ENCODE data around the gene ZNF480. TPM values are rescaled to one million over a fixed set of nuclear protein-coding genes. Genes with fewer than 3 reads are reported as not detected.

The ZNF480 gene
- total and polyA plus RNA-seq, 4 donors, result 1.8 to 7.3 (median 3.4) TPM

- no peak overlapping the region for H3K9ac ChIP-seq (ENCODE audit: low read depth in 1 of 2, low read length in 2 of 2)
- H3K27me3 ChIP-seq (ENCODE audit: control insufficient read depth in 4 of 4, insufficient read depth in 4 of 4, low read length in 3 of 4), result no peaks in the 10 kb centered on the region
- no peak overlapping the region for H3K27ac ChIP-seq (ENCODE audit: low read depth in 1 of 2, low read length in 2 of 2)
- H3K9me3 ChIP-seq (ENCODE audit: control insufficient read depth in 4 of 4, low read length in 3 of 4), result peaks cover 5 to 42% (median 15%) of the 10 kb centered on the region in 4 donors
- peak overlapping the region in 1 of 3 donors; percentile 37 for H3K4me3 ChIP-seq (ENCODE audit: low read depth in 1 of 3, low read length in 3 of 3)
- TF ChIP-seq, protein P1, sequence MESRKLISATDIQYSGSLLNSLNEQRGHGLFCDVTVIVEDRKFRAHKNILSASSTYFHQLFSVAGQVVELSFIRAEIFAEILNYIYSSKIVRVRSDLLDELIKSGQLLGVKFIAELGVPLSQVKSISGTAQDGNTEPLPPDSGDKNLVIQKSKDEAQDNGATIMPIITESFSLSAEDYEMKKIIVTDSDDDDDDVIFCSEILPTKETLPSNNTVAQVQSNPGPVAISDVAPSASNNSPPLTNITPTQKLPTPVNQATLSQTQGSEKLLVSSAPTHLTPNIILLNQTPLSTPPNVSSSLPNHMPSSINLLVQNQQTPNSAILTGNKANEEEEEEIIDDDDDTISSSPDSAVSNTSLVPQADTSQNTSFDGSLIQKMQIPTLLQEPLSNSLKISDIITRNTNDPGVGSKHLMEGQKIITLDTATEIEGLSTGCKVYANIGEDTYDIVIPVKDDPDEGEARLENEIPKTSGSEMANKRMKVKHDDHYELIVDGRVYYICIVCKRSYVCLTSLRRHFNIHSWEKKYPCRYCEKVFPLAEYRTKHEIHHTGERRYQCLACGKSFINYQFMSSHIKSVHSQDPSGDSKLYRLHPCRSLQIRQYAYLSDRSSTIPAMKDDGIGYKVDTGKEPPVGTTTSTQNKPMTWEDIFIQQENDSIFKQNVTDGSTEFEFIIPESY (IDR thresholded peaks at IDR 0.05), result no peak
- TF ChIP-seq, protein P2, sequence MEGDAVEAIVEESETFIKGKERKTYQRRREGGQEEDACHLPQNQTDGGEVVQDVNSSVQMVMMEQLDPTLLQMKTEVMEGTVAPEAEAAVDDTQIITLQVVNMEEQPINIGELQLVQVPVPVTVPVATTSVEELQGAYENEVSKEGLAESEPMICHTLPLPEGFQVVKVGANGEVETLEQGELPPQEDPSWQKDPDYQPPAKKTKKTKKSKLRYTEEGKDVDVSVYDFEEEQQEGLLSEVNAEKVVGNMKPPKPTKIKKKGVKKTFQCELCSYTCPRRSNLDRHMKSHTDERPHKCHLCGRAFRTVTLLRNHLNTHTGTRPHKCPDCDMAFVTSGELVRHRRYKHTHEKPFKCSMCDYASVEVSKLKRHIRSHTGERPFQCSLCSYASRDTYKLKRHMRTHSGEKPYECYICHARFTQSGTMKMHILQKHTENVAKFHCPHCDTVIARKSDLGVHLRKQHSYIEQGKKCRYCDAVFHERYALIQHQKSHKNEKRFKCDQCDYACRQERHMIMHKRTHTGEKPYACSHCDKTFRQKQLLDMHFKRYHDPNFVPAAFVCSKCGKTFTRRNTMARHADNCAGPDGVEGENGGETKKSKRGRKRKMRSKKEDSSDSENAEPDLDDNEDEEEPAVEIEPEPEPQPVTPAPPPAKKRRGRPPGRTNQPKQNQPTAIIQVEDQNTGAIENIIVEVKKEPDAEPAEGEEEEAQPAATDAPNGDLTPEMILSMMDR (IDR thresholded peaks at IDR 0.05; ENCODE audit: low read depth, low read length, missing input control), result no peak
- no peak for TF ChIP-seq ATF3 (IDR thresholded peaks at IDR 0.05)
- TF ChIP-seq SP1 (IDR thresholded peaks at IDR 0.05), result no peak
- no peak for TF ChIP-seq JUND (IDR thresholded peaks at IDR 0.05)
- TF ChIP-seq HNF4A (conservative IDR thresholded peaks at IDR 0.05), result no peak
- peak in 1 of 2 donors; percentile 45 for TF ChIP-seq RAD21 (IDR thresholded peaks at IDR 0.05)
- H3K4me1 ChIP-seq (ENCODE audit: control insufficient read depth in 4 of 4, insufficient read depth in 4 of 4, low read length in 3 of 4), result no peaks in the 10 kb centered on the region
- WGBS, result 34% methylated on average over 8 of the region's 8 CpGs
- H3K36me3 ChIP-seq (ENCODE audit: control insufficient read depth in 4 of 4, insufficient read depth in 3 of 4, low read depth in 1 of 4, low read length in 3 of 4), result peaks cover 0 to 3% (median 0%) of the 10 kb centered on the region in 4 donors
- DNase-seq (ENCODE audit: low spot score), result peak; percentile 51
Measured at GRCh38 chr19:52343548-52343947, 46.6 kb downstream of the ZNF480 start.

- peaks cover 1 to 41% (median 17%) of the 10 kb centered on the region in 4 donors for H3K9me3 ChIP-seq (ENCODE audit: control insufficient read depth in 4 of 4, low read length in 3 of 4)
- H3K4me1 ChIP-seq (ENCODE audit: control insufficient read depth in 4 of 4, insufficient read depth in 4 of 4, low read length in 3 of 4), result no peaks in the 10 kb centered on the region
- H3K9ac ChIP-seq (ENCODE audit: low read depth in 1 of 2, low read length in 2 of 2), result no peak overlapping the region
- WGBS, result 87% methylated on average over 6 of the region's 6 CpGs
- H3K4me3 ChIP-seq (ENCODE audit: low read depth in 1 of 3, low read length in 3 of 3), result no peak overlapping the region
- no peak for DNase-seq (ENCODE audit: low spot score)
- H3K36me3 ChIP-seq (ENCODE audit: control insufficient read depth in 4 of 4, insufficient read depth in 3 of 4, low read depth in 1 of 4, low read length in 3 of 4), result peaks cover 0 to 3% (median 0%) of the 10 kb centered on the region in 4 donors
- no peaks in the 10 kb centered on the region for H3K27me3 ChIP-seq (ENCODE audit: control insufficient read depth in 4 of 4, insufficient read depth in 4 of 4, low read length in 3 of 4)
- TF ChIP-seq GABPA (IDR thresholded peaks at IDR 0.05 in 1 of 2, conservative IDR thresholded peaks at IDR 0.05 in 1 of 2) (no peak), ATF3 (IDR thresholded peaks at IDR 0.05) (no peak), TAF1 (conservative IDR thresholded peaks at IDR 0.05) (no peak), YY1 (IDR thresholded peaks at IDR 0.05) (no peak), SP1 (IDR thresholded peaks at IDR 0.05) (no peak), HNF4A (conservative IDR thresholded peaks at IDR 0.05) (no peak), HNF4G (IDR thresholded peaks at IDR 0.05) (no peak), REST (IDR thresholded peaks at IDR 0.05) (no peak), JUND (IDR thresholded peaks at IDR 0.05) (no peak), MAX (IDR thresholded peaks at IDR 0.05) (no peak), NR2F2 (IDR thresholded peaks at IDR 0.05) (no peak), EGR1 (IDR thresholded peaks at IDR 0.05; ENCODE audit: low read depth in 2 of 2) (no peak), FOXA2 (IDR thresholded peaks at IDR 0.05) (no peak), RXRA (IDR thresholded peaks at IDR 0.05) (no peak), RAD21 (IDR thresholded peaks at IDR 0.05) (no peak), FOXA1 (IDR thresholded peaks at IDR 0.05) (no peak)
- TF ChIP-seq, protein P2 (IDR thresholded peaks at IDR 0.05; ENCODE audit: low read depth, low read length, missing input control), result no peak
- TF ChIP-seq, protein P1 (IDR thresholded peaks at IDR 0.05), result no peak
- H3K27ac ChIP-seq (ENCODE audit: low read depth in 1 of 2, low read length in 2 of 2), result no peak overlapping the region
Measured at GRCh38 chr19:52345162-52345561, 48.2 kb downstream of the ZNF480 start.

Measured in liver (tissue), 9 donors.